DMS53 (cell line): Measurements from ENCODE around the gene FAM120B.

Experiments
- DNase-seq: peaks from one replicate; lab custom pipeline; 2025; lab: John Stamatoyannopoulos, UW

The FAM120B gene

DNA sequence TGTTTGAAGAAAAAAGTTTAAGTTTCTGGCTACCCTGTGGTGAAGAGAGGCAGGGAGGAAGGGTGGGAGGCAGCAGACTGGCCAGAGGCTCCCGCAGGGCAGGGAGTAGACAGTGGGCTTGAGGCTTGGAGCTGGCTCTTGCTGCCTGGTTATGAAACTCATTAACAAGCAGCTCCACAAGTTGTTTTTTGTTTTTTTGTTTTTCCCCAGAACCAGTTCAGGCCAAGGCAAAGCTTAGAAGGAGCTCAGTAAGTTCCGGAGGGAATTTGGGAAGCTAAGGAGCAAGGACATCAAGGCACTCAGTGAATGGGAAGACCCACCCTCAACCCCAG lies 19.7 kb upstream of the FAM120B start:
- no peak for DNase-seq

- peak; percentile 61 for DNase-seq
These were observed 19.1 kb upstream of the FAM120B start for GRCh38 chr6:170287371-170287876.

- peak; percentile 48 for DNase-seq
These were observed 18.4 kb upstream of the FAM120B start for GRCh38 chr6:170288091-170288631.

- no peak for DNase-seq
These were observed 17.7 kb upstream of the FAM120B start for GRCh38 chr6:170288852-170289179.

DNA sequence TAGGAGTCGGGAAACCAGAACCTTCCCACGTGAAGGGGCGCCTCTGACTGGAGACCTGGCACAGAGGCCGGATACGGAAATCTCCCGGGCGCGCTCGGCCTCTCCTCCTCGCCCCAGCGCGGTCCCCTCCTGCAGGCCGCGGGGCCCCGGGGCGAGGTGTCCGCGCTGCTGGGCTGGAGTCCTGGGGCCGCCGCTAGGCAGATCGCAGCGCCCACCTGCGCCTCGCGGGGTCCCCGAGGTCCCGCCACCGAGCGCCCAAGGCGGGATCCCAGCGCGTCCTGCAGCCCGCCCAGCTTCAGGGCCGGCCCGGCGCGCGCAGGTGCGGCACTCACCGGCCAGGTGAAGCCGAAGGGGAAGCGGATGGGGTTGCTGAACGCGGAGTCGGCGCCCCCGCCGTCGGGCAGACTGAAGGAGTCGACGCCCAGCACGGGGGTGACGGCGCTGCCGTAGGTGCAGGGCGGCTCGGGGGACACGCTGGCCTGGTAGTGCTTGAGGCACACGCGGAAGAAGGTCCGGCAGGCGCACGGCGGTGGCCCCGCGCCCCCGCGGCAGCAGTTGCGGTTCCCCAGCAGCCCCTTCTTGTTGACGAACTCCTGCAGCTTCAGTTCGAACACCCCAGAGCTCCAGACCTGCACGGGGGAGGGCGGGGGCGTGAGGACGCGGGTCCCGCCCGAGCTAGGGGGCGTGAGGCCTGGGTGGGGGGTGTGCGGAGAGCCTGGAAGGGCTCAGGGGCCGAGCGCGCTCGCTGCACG lies 17.2 kb upstream of the FAM120B start:
- DNase-seq, result peak; percentile 61

DNA sequence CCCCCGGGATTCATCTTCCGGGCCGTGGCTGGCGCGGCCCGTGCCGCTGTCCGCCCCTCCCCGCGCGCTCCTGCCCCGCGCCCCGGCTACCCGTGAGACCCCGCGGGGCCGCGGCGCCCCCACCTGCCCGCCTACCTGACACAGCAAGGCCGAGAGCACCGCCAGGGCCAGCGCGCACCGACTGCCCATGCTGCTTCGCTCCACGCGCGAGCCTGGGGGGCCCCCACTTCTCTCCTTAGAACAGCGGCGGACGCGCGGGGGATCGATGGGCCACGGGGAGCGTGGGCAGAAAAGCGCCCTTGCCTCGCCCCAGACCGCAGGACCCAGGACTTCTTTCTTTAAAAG lies 16.6 kb upstream of the FAM120B start:
- DNase-seq, result peak; percentile 61

- peak; percentile 93 for DNase-seq
These were observed 16.0 kb upstream of the FAM120B start, which contains the start of gene DLL1 for GRCh38 chr6:170290296-170291128. Gene DLL1, minus strand, starts transcription at chr6:170291078. Its CDS starts 939 bp downstream, at chr6:170290139.

- DNase-seq, result peak; percentile 94
These were observed 15.1 kb upstream of the FAM120B start for GRCh38 chr6:170291271-170292110.

DNA sequence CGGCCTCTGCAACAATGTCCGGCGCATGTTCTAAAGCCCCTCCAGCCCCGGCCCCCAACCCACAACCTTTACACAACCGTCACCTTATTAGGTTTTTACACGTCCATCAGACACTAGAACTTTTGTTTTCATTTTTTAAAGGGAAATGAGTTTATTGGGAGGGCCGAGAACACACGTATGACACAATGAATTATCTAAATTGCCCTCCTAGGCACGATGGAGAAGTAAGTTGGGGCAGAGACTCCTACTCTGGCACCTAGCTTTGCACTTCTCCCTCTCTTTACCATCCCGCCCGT lies 14.5 kb upstream of the FAM120B start:
- DNase-seq, result no peak

- DNase-seq, result peak; percentile 67
These were observed 14.0 kb upstream of the FAM120B start for GRCh38 chr6:170292407-170293158.

DNA sequence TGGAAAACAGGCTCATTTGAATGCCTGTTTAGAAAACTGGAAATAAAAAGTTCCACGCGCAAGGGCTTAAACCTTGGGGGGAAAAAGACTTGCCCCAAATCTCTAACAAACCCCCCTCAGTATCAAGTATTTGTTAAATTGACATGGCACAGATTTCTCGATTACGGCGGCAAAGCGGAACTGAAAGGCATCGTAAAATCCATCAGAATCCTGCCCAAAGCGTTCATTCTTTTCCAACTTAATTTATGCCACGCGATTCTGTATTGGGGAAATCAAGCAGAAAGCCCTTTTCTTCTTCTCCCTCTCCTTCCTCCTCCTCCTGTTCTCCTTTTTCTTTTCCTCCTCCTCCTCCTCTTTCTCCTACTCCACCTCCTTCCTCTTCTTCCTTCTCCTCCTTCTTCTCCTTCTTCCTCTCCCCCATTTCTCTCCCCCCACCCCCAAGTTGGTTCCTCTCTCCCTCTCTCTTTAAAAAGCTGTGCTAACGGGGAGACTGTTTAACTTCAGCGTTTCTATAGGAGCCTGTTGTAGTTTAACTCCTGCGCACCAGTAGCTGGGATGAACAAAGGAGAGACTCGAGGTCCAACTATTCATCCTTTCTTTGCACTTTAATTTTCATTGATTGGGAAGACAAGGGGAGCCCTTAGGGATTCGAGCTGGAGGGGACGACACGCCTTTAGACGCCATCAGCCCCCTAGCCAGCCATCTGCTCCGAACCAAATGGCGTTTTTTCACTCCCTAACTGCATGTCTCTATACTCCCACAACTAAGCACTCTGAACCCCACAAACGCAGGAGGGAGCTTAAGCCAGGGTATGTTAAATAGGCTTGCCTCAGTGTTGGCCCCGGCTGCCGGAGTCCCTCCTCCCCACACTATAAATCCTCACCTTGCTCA lies 13.0 kb upstream of the FAM120B start:
- DNase-seq, result no peak

GRCh38 chr6:170294298-170294730 lies 12.2 kb upstream of the FAM120B start:
- DNase-seq, result peak; percentile 45

DNA sequence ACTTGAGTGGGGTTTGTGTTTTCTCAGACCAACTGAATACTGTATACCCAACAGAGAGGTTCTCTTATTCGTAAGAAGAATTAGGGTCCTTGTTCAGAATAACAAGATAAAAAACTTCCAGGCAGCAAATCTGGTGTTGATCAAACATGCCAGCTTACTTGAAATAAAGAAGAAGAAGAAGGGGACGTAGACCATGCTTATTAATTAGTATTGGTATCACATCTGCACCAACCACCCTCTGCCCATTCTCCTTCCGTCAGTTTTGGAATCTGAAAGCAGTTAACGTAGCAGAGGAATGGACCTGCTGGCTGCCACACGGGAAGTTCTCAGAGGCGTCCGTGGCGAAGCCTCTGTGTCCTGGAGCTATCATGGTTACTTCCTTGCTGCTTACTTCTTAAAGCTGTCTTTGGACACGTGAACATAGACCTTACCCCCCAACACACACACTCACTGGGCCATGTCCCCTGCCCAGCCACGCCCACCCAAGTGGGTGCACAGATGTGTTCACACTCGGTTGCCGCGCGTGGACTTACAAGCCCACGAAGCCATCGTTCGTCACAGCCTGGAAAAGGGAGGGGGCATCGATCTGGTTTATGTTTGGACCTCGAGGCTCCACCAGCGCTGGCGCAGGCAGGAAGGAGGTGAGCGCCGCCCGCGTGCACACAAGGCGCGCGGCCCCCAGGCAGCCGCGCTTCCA lies 11.6 kb upstream of the FAM120B start:
- DNase-seq, result peak; percentile 64

DNA sequence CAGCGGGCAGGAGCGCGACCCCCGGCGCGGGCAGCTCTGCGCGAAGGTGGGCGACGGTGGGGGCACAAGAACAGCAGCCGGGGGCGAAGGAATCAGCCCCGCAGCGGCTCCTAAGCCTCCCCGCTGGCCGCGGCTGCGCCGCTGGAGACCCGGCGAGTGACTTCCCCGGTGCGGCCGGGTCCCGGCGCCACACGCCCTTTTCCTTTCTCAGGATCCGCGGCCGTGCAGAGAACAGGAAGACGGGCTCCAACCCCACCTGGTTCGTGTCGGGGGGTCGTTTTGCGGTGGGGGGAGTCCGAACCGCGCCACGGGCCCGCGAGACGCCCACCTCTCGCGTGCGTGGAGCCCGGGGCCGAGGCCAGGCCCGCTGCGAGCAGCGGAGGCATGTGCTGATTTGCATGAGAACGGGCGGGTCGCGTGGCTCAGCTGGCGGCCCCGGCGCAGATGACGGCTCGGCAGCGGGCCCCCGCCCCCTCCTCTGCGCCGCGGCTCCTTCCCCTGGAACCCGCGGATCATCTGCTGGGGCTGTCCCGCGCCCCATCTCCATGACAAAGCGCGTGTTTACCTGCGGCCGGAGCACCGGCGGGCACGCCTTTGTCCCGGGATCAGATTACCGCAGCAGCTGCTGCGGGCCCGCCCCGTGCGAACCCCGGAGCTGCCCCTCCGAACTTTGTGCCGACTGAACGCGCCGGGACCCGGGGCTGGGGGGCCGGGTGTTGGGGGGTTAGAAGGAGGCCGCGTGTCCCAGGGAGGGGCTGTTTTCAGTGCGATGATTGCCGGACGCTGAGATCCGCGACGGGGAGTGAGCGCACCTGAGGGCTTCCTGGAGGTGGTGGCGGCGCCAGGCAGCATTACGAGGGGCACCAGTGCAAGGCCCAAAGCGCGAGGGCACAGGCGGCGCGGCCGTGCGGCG lies 10.8 kb upstream of the FAM120B start:
- DNase-seq, result peak; percentile 95

DNA sequence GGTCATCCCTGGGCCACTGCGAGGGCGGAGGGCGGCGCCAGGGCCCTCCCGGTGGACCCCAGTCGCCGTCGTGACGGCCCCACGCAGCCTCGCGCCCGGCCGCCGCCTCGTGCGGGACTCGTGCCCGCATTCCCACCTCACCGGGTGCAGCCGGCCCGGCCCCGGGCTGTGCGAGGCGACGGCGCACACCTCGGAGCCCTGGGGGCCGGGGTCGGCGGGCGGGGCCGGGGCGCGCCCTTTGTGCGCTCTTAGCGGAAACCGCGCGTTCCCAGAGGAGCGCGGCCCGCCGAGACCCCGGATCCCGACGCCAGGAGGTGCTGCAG lies 10.2 kb upstream of the FAM120B start:
- DNase-seq, result peak; percentile 79

- peak; percentile 94 for DNase-seq
These were observed 9.6 kb upstream of the FAM120B start for GRCh38 chr6:170296746-170297575.

DNA sequence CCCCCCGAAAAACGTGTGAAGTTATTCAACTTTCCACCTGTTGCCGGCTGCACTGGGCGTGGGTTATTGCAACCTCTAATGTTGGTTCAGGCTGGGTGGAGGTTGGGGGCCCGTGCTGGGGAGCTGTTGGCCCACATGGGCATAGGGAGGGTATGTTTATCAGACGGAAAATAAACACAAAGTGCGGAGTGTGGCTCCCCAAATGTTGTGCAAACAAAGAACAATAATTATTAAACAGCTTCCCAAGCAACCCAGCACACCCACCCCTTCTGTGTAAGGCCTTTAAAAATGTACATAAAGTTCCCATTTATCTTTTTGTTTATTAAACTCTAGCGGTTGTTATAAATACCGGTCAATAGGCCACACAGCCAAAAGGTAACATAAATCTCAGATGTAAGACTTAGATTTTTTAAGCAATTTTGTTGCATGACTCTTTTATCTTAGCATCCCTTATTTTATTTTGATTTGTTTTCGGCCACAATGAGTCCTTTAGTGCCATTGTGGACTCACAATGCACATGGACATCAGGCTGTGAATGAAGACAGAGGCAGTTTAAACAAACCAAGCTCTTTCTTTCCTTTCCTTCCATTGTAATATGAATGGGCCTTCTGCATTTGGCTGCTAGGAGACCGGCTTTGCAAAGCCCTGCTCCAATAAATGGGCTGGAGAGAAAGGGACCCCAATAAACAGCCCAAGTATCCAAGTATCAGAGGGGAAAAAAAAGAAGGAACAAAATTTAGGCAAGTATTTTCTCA lies 8.8 kb upstream of the FAM120B start:
- peak; percentile 50 for DNase-seq
